Esophagus (tissue), 2 donors: ENCODE measurements around the gene TEX53. TPM values are rescaled to one million over a fixed set of nuclear protein-coding genes. Genes with fewer than 3 reads are reported as not detected.

Experiments used
- H3K27ac ChIP-seq, 2 donors: one replicate each; pipeline ENCODE4 v1.5.1; 2013; ENCODE audit warnings: low read depth in 2 of 2, mild to moderate bottlenecking in 2 of 2, inconsistent platforms in 1 of 2, low read length in 1 of 2, moderate library complexity in 1 of 2
- H3K27me3 ChIP-seq, 2 donors: one replicate each; pipeline ENCODE4 v1.6.1; 2013; ENCODE audit warnings: low read length in 2 of 2, control low read depth in 1 of 2, mild to moderate bottlenecking in 1 of 2; ENCODE audit not compliant: insufficient read depth in 2 of 2, control insufficient read depth in 1 of 2
- H3K36me3 ChIP-seq, 2 donors: one replicate each; pipeline ENCODE4 v1.6.1; 2013; ENCODE audit warnings: low read length in 1 of 2; ENCODE audit not compliant: control insufficient read depth in 2 of 2, insufficient read depth in 2 of 2
- H3K4me1 ChIP-seq, 2 donors: one replicate each; pipeline ENCODE4 v1.6.1; 2013; ENCODE audit warnings: low read length in 1 of 2; ENCODE audit not compliant: control insufficient read depth in 2 of 2, insufficient read depth in 2 of 2
- H3K4me3 ChIP-seq, 2 donors: one replicate each; pipeline ENCODE4 v1.5.1; 2013; ENCODE audit warnings: low read length in 2 of 2, mild to moderate bottlenecking in 2 of 2, low read depth in 1 of 2, moderate library complexity in 1 of 2
- H3K9me3 ChIP-seq, 2 donors: one replicate each; pipeline ENCODE4 v1.6.1; 2013; ENCODE audit warnings: mild to moderate bottlenecking in 2 of 2, low read depth in 1 of 2, low read length in 1 of 2, moderate library complexity in 1 of 2; ENCODE audit not compliant: control insufficient read depth in 2 of 2, insufficient read depth in 1 of 2
- WGBS, 2 donors: extraction: QIAGEN DNeasy Blood & Tissue Kit; methylation state at CpG; one replicate each; pipeline ENCODE4 v1.1.7; 2013; 5-methylcytosine and 5-hydroxymethylcytosine counted together
- polyA plus RNA-seq, 2 donors: library from polyadenylated mRNA; stranded (reverse); fragments of 200-250 nt; gene quantifications; one replicate each; pipeline ENCODE4 v1.2.3, GENCODE V29; 2013
- donor health status: healthy with polysubstance abuse.
- donor health status: Bipolar disorder and iron deficiency.

TEX53 gene
- polyA plus RNA-seq, 2 donors = not detected

DNA sequence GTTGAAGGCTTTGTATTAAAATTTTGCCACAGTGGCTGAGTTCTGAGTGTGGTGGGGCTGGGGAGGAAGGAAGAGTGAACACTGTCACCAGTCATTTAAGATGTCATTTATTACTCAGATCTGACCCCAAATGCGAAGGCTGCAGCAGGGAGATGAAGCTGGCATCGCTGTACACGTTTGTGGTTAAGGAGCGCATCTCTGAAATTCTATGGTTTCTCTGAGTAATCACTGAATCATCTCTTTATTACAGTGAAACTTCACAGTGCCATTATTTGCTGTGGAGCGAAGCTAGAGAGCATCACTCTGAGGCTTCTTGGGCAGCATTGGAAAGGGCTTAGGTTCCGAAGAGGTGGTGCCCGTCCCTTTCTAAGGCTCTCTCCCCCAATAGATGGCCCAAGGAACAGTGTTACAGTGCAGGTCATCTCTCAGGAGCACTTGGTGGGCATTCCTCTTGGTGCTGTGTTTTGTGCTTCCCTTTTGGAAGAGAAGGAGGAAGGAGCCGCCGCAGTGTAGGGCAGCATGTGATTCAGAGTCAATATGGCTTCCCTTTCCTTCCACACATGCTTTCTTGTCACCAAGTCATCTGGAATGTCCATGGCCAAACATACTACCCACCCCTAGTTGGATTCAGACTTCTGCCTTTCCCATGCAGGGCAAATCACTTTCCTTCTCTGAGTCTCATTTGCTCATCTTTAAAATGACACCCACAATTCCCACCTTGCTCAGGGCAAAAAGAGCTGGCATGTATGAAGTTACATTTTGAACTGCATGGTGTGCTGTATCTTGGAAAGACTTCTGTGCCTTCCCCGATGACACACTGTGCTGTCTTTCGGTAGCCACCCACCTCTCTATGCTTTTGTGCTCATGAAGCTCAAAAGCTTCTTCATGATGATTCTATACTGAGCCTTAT is 33.7 kb upstream of the TEX53 start:
- WGBS, 2 donors = 62 to 75% methylated on average over 11 of the region's 11 CpGs
- Histone ChIP-seq H3K4me1 (no peaks in the 10 kb centered on the region), H3K9me3 (no peaks in the 10 kb centered on the region), H3K4me3 (no peak overlapping the region), H3K27ac (no peak overlapping the region), H3K36me3 (no peaks in the 10 kb centered on the region), H3K27me3 (no peaks in the 10 kb centered on the region)

DNA sequence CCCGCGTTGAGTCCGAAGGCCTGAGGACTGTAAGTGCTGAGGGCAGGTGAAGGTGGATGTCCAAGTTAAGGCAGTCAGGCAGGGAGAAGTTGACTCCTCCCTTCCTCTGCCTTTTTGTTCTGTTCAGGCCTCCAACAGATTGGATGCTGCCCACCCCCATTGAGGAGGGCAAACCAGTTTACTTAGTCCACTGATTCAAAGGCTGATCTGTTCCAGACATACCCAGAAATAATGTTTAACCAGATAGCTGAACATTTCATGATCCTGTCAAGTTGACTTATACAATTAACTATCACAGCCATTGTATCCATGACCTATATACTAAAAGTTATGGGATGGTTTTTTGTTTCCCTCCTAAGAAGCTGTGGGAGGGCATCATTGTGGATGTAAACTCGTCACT is 32.7 kb upstream of the TEX53 start:
- Histone ChIP-seq H3K4me3 (no peak overlapping the region), H3K9me3 (no peaks in the 10 kb centered on the region), H3K4me1 (no peaks in the 10 kb centered on the region), H3K27me3 (no peaks in the 10 kb centered on the region), H3K36me3 (no peaks in the 10 kb centered on the region), H3K27ac (no peak overlapping the region)
- WGBS, 2 donors = 92 to 96% methylated on average over 4 of the region's 4 CpGs

DNA sequence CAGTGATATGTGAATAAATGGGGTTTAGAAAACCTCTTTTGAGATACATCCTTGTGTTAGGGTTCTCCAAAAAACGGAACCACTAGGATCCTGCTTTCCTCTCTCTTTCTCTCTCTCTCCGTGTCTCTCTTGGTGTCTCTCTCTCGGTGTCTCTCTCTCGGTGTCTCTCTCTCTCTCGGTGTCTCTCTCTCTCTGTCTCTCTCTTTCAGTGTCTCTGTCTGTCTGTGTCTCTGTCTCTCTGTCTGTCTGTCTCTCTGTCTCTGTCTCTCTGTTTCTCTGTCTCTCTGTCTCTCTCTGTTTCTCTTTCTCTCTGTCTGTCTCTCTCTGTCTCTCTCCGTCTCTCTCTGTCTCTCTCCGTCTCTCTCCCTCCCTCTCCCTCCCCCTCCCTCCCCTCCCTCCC is 32.2 kb upstream of the TEX53 start:
- H3K4me3 ChIP-seq = no peak overlapping the region
- H3K27ac ChIP-seq = no peak overlapping the region
- no peaks in the 10 kb centered on the region for H3K36me3 ChIP-seq
- H3K4me1 ChIP-seq = no peaks in the 10 kb centered on the region
- no peaks in the 10 kb centered on the region for H3K9me3 ChIP-seq
- H3K27me3 ChIP-seq = no peaks in the 10 kb centered on the region
- WGBS, 2 donors = 93 to 94% methylated on average over 7 of the region's 7 CpGs

DNA sequence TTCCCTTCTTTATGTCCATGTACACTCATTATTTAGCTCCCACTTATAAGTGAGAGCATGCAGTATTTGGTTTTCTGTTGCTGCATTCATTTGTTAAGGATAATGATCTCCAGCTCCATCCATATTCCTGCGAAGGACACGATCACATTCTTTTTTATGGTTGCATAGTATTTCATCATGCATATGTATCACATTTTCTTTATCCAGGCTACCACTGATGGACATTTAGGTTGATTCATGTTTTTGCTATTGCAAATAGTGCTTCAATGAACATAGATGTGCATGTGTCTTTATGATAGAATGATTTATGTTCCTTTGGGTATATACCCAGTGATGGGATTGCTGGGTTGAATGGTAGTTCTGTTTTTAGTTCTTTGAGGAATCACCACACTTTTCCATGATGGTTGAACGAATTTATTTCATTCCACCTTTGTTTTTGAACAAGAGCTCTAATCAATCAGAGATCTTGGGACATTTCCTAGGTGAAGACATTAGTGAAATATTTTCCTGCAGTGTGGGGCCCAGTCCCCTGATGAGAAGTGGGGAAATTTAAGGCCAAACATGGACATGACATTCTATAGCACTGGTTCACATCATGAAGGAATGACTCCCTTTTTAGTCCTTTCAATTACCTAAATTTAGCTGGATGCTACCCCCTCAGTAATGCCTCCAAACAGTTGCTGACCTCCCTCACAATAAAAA is 31.5 kb upstream of the TEX53 start:
- Histone ChIP-seq H3K4me3 (no peak overlapping the region), H3K36me3 (no peaks in the 10 kb centered on the region), H3K27ac (no peak overlapping the region), H3K27me3 (no peaks in the 10 kb centered on the region), H3K4me1 (no peaks in the 10 kb centered on the region), H3K9me3 (no peaks in the 10 kb centered on the region)
- WGBS, 2 donors = 91 to 93% methylated on average over 3 of the region's 3 CpGs

DNA sequence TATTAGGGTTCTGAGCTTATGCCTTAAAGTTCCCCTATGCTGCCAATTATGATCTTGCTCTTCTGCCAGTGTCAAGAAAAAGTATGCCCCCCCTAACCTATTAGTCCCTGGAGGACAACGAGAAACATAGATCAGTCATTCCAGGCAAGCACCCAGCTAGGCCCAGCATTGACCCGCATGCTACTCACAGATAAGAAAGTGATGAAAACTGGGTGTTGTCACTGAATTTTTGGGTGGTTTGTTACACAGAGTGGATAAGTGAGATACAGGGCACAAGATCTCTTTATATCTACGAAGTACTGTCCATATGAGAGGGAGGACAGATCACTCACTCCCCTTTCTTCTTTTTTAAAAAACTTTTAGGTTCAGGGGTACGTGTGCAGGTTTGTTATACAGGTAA is 30.8 kb upstream of the TEX53 start:
- no peaks in the 10 kb centered on the region for H3K27me3 ChIP-seq
- 87 to 92% methylated on average over 4 of the region's 4 CpGs for WGBS, 2 donors
- no peak overlapping the region for H3K27ac ChIP-seq
- no peaks in the 10 kb centered on the region for H3K9me3 ChIP-seq
- no peaks in the 10 kb centered on the region for H3K4me1 ChIP-seq
- H3K4me3 ChIP-seq = no peak overlapping the region
- no peaks in the 10 kb centered on the region for H3K36me3 ChIP-seq

DNA sequence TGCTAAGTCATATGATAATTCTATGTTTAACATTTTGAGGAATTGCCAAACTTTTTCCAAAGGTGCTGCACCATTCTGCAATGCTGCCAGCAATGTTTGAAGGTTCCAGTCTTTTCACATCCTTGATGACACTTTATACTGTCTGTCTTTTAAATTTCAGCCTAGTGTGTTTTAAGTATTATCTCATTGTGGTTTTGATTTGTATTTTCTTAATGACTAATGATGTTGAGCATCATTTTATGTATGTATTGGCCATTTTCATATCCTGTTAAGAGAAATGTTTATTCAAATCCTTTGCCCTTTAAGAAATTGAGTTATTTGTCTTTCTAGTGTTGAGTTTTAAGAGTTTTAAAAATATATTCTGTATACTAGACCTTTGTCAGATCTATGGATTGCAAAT is 29.4 kb upstream of the TEX53 start:
- H3K27ac ChIP-seq = no peak overlapping the region
- H3K4me3 ChIP-seq = no peak overlapping the region
- H3K27me3 ChIP-seq = no peaks in the 10 kb centered on the region
- no peaks in the 10 kb centered on the region for H3K9me3 ChIP-seq
- no peaks in the 10 kb centered on the region for H3K4me1 ChIP-seq
- H3K36me3 ChIP-seq = no peaks in the 10 kb centered on the region

DNA sequence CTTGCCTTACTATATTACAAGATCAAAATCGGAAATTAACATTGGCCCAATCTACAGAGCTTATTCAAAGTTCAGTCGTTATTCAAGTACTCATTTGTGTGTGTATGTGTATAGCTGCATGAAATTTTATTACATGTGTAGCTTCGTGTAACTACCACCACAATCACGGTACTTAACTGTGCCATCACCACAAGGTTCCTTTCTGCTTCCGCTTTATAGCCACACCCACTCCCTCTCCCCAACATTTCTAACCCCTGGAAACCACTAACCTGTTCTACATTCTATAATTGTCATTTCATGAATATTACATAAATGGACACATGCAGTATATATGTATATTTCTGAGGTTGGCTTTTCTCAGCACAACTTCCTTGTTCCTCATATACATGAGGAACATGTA is 28.3 kb upstream of the TEX53 start:
- Histone ChIP-seq H3K9me3 (no peaks in the 10 kb centered on the region), H3K36me3 (no peaks in the 10 kb centered on the region), H3K4me1 (no peaks in the 10 kb centered on the region), H3K27ac (no peak overlapping the region), H3K4me3 (no peak overlapping the region), H3K27me3 (no peaks in the 10 kb centered on the region)
- WGBS, 2 donors = 82 to 83% methylated on average over 5 of the region's 5 CpGs

DNA sequence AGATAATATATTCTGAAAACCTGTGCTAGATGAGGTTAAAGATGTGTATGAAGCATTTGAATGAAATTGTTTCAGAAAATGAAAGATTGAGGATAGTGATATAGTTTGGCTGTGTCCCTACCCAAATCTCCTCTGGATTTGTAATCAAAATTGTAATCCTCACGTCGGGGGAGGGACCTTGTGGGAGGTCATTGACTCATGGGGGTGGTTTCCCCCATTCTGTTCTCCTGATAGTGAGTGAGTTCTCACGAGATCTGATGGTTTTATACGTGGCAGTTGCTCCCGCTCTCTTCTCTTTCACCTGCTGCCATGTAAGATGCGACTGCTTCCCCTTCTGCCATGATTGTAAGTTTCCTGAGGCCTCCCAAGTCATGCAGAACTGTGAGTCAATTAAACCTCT is 26.4 kb upstream of the TEX53 start:
- no peak overlapping the region for H3K4me3 ChIP-seq
- WGBS, 2 donors = 80 to 85% methylated on average over 6 of the region's 6 CpGs
- no peaks in the 10 kb centered on the region for H3K27me3 ChIP-seq
- H3K4me1 ChIP-seq = no peaks in the 10 kb centered on the region
- H3K36me3 ChIP-seq = no peaks in the 10 kb centered on the region
- no peak overlapping the region for H3K27ac ChIP-seq
- no peaks in the 10 kb centered on the region for H3K9me3 ChIP-seq

DNA sequence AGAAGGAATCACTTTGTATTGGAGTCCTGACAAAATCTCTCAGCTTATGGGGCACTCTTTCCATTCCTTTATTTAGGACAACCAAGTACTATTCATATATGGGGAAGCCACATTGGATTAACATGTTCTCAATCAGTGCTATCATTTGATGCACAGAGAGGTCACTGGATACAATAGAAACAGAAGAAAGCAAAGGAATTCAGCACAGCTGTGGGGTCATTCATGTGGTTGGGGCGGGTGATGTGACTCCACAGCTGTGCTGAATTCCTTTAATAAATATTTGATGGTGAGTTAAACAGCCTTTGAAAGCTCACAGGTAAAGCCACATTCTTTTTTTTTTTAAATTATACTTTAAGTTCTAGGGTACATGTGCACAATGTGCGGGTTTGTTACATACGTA is 25.2 kb upstream of the TEX53 start:
- no peaks in the 10 kb centered on the region for H3K4me1 ChIP-seq
- WGBS, 2 donors = 89 to 91% methylated on average over 3 of the region's 3 CpGs
- no peaks in the 10 kb centered on the region for H3K9me3 ChIP-seq
- H3K27ac ChIP-seq = no peak overlapping the region
- H3K36me3 ChIP-seq = no peaks in the 10 kb centered on the region
- no peaks in the 10 kb centered on the region for H3K27me3 ChIP-seq
- H3K4me3 ChIP-seq = no peak overlapping the region
